ENCODE measurements around the gene TTI1.
"Not testable (repeated sequence)": the region's sequence is repeated elsewhere in the genome, so short reads cannot be mapped to it uniquely, and the experiment has no call there.

TTI1 gene

GRCh38 chr20:37970856-37971245 lies 62.4 kb downstream of the TTI1 start:
- no peak overlapping the region for H3K27ac ChIP-seq (ENCODE audit: insufficient read depth, low read depth, low read length, poor library complexity, severe bottlenecking)
- no peaks in the 10 kb centered on the region for H3K27me3 ChIP-seq (ENCODE audit: control insufficient read depth, insufficient read depth, low read length, poor library complexity, severe bottlenecking)
- H3K4me1 ChIP-seq (ENCODE audit: control insufficient read depth, insufficient read depth, low read length) = no peaks in the 10 kb centered on the region
- H3K36me3 ChIP-seq (ENCODE audit: control insufficient read depth, insufficient read depth, low read length) = no peaks in the 10 kb centered on the region
- H3K4me3 ChIP-seq (ENCODE audit: insufficient read depth, low read depth, low read length) = no peak overlapping the region
- no peaks in the 10 kb centered on the region for H3K9me3 ChIP-seq (ENCODE audit: control insufficient read depth, low read length)

- no peaks in the 10 kb centered on the region for H3K36me3 ChIP-seq (ENCODE audit: control insufficient read depth, insufficient read depth, low read length)
- H3K4me1 ChIP-seq (ENCODE audit: control insufficient read depth, insufficient read depth, low read length) = no peaks in the 10 kb centered on the region
- no peak overlapping the region for H3K4me3 ChIP-seq (ENCODE audit: insufficient read depth, low read depth, low read length)
- WGBS, 2 experiments = 83 to 86% methylated on average over 7 of the region's 7 CpGs
- no peak overlapping the region for H3K27ac ChIP-seq (ENCODE audit: insufficient read depth, low read depth, low read length, poor library complexity, severe bottlenecking)
- no peaks in the 10 kb centered on the region for H3K27me3 ChIP-seq (ENCODE audit: control insufficient read depth, insufficient read depth, low read length, poor library complexity, severe bottlenecking)
- no peaks in the 10 kb centered on the region for H3K9me3 ChIP-seq (ENCODE audit: control insufficient read depth, low read length)
Measured at GRCh38 chr20:37969949-37970855, 63.1 kb downstream of the TTI1 start.

GRCh38 chr20:37968841-37969401 lies 64.3 kb downstream of the TTI1 start:
- H3K4me3 ChIP-seq (ENCODE audit: insufficient read depth, low read depth, low read length) = no peak overlapping the region
- no peaks in the 10 kb centered on the region for H3K27me3 ChIP-seq (ENCODE audit: control insufficient read depth, insufficient read depth, low read length, poor library complexity, severe bottlenecking)
- no peaks in the 10 kb centered on the region for H3K4me1 ChIP-seq (ENCODE audit: control insufficient read depth, insufficient read depth, low read length)
- H3K27ac ChIP-seq (ENCODE audit: insufficient read depth, low read depth, low read length, poor library complexity, severe bottlenecking) = no peak overlapping the region
- no peaks in the 10 kb centered on the region for H3K36me3 ChIP-seq (ENCODE audit: control insufficient read depth, insufficient read depth, low read length)
- WGBS, 2 experiments = 61 to 63% methylated on average over 6 of the region's 6 CpGs
- H3K9me3 ChIP-seq (ENCODE audit: control insufficient read depth, low read length) = no peaks in the 10 kb centered on the region

- not testable (repeated sequence) for H3K36me3 ChIP-seq (ENCODE audit: control insufficient read depth, insufficient read depth, low read length); H3K4me1 ChIP-seq (ENCODE audit: control insufficient read depth, insufficient read depth, low read length); H3K4me3 ChIP-seq (ENCODE audit: insufficient read depth, low read depth, low read length); H3K27ac ChIP-seq (ENCODE audit: insufficient read depth, low read depth, low read length, poor library complexity, severe bottlenecking); H3K9me3 ChIP-seq (ENCODE audit: control insufficient read depth, low read length); H3K27me3 ChIP-seq (ENCODE audit: control insufficient read depth, insufficient read depth, low read length, poor library complexity, severe bottlenecking)
- WGBS, 2 experiments = 93% methylated on average over 2 of the region's 2 CpGs
Measured at GRCh38 chr20:37963483-37963882, 69.8 kb downstream of the TTI1 start.

GRCh38 chr20:37961066-37961465 lies 72.2 kb downstream of the TTI1 start:
- H3K9me3 ChIP-seq (ENCODE audit: control insufficient read depth, low read length) = no peaks in the 10 kb centered on the region

GRCh38 chr20:37958856-37959520 lies 74.3 kb downstream of the TTI1 start:
- Histone ChIP-seq H3K36me3 (ENCODE audit: control insufficient read depth, insufficient read depth, low read length) (no peaks in the 10 kb centered on the region), H3K4me3 (ENCODE audit: insufficient read depth, low read depth, low read length) (no peak overlapping the region), H3K27ac (ENCODE audit: insufficient read depth, low read depth, low read length, poor library complexity, severe bottlenecking) (no peak overlapping the region), H3K9me3 (ENCODE audit: control insufficient read depth, low read length) (no peaks in the 10 kb centered on the region), H3K27me3 (ENCODE audit: control insufficient read depth, insufficient read depth, low read length, poor library complexity, severe bottlenecking) (no peaks in the 10 kb centered on the region), H3K4me1 (ENCODE audit: control insufficient read depth, insufficient read depth, low read length) (peaks cover 4% of the 10 kb centered on the region)
- 70 to 85% methylated on average over 1 of the region's 2 CpGs for WGBS, 2 experiments

More at GRCh38 chr20:37961066-37961465, 72.2 kb downstream of the TTI1 start:
- no peaks in the 10 kb centered on the region for H3K36me3 ChIP-seq (ENCODE audit: control insufficient read depth, insufficient read depth, low read length)
- H3K4me1 ChIP-seq (ENCODE audit: control insufficient read depth, insufficient read depth, low read length) = peaks cover 4% of the 10 kb centered on the region
- H3K27me3 ChIP-seq (ENCODE audit: control insufficient read depth, insufficient read depth, low read length, poor library complexity, severe bottlenecking) = no peaks in the 10 kb centered on the region
- no peak overlapping the region for H3K4me3 ChIP-seq (ENCODE audit: insufficient read depth, low read depth, low read length)
- 100% methylated on average over 1 of the region's 1 CpG; no CpG with 5 or more reads in 1 of the 2 experiments for WGBS, 2 experiments
- H3K27ac ChIP-seq (ENCODE audit: insufficient read depth, low read depth, low read length, poor library complexity, severe bottlenecking) = no peak overlapping the region

GRCh38 chr20:37956107-37956585 lies 77.1 kb downstream of the TTI1 start:
- Histone ChIP-seq H3K27ac (ENCODE audit: insufficient read depth, low read depth, low read length, poor library complexity, severe bottlenecking) (no peak overlapping the region), H3K27me3 (ENCODE audit: control insufficient read depth, insufficient read depth, low read length, poor library complexity, severe bottlenecking) (no peaks in the 10 kb centered on the region), H3K4me1 (ENCODE audit: control insufficient read depth, insufficient read depth, low read length) (peaks cover 4% of the 10 kb centered on the region), H3K4me3 (ENCODE audit: insufficient read depth, low read depth, low read length) (no peak overlapping the region), H3K9me3 (ENCODE audit: control insufficient read depth, low read length) (no peaks in the 10 kb centered on the region), H3K36me3 (ENCODE audit: control insufficient read depth, insufficient read depth, low read length) (no peaks in the 10 kb centered on the region)
- 78 to 81% methylated on average over 3 of the region's 3 CpGs for WGBS, 2 experiments

- no peak overlapping the region for H3K27ac ChIP-seq (ENCODE audit: insufficient read depth, low read depth, low read length, poor library complexity, severe bottlenecking)
- H3K9me3 ChIP-seq (ENCODE audit: control insufficient read depth, low read length) = no peaks in the 10 kb centered on the region
- H3K27me3 ChIP-seq (ENCODE audit: control insufficient read depth, insufficient read depth, low read length, poor library complexity, severe bottlenecking) = no peaks in the 10 kb centered on the region
- no peaks in the 10 kb centered on the region for H3K36me3 ChIP-seq (ENCODE audit: control insufficient read depth, insufficient read depth, low read length)
- no peak overlapping the region for H3K4me3 ChIP-seq (ENCODE audit: insufficient read depth, low read depth, low read length)
- peaks cover 4% of the 10 kb centered on the region for H3K4me1 ChIP-seq (ENCODE audit: control insufficient read depth, insufficient read depth, low read length)
- WGBS, 2 experiments = 93 to 96% methylated on average over 7 of the region's 7 CpGs
Measured at GRCh38 chr20:37955511-37955910, 77.7 kb downstream of the TTI1 start.

GRCh38 chr20:37954626-37955025 lies 78.6 kb downstream of the TTI1 start:
- H3K9me3 ChIP-seq (ENCODE audit: control insufficient read depth, low read length) = no peaks in the 10 kb centered on the region
- no peaks in the 10 kb centered on the region for H3K36me3 ChIP-seq (ENCODE audit: control insufficient read depth, insufficient read depth, low read length)
- H3K27me3 ChIP-seq (ENCODE audit: control insufficient read depth, insufficient read depth, low read length, poor library complexity, severe bottlenecking) = no peaks in the 10 kb centered on the region
- no peak overlapping the region for H3K4me3 ChIP-seq (ENCODE audit: insufficient read depth, low read depth, low read length)
- 87 to 90% methylated on average over 13 to 14 of the region's 14 CpGs for WGBS, 2 experiments
- H3K4me1 ChIP-seq (ENCODE audit: control insufficient read depth, insufficient read depth, low read length) = peaks cover 4% of the 10 kb centered on the region
- H3K27ac ChIP-seq (ENCODE audit: insufficient read depth, low read depth, low read length, poor library complexity, severe bottlenecking) = no peak overlapping the region

GRCh38 chr20:37954190-37954589 lies 79.1 kb downstream of the TTI1 start:
- Histone ChIP-seq H3K27ac (ENCODE audit: insufficient read depth, low read depth, low read length, poor library complexity, severe bottlenecking) (no peak overlapping the region), H3K4me3 (ENCODE audit: insufficient read depth, low read depth, low read length) (no peak overlapping the region), H3K4me1 (ENCODE audit: control insufficient read depth, insufficient read depth, low read length) (peaks cover 4% of the 10 kb centered on the region), H3K27me3 (ENCODE audit: control insufficient read depth, insufficient read depth, low read length, poor library complexity, severe bottlenecking) (no peaks in the 10 kb centered on the region), H3K9me3 (ENCODE audit: control insufficient read depth, low read length) (no peaks in the 10 kb centered on the region), H3K36me3 (ENCODE audit: control insufficient read depth, insufficient read depth, low read length) (no peaks in the 10 kb centered on the region)
- 87 to 94% methylated on average over 4 of the region's 5 CpGs for WGBS, 2 experiments

All from ectodermal cell (in vitro differentiated cells).